Caco-2 (cell line): Measurements from ENCODE around the gene COL12A1. TPM values are rescaled to one million over a fixed set of nuclear protein-coding genes. Genes with fewer than 3 reads are reported as not detected.

ENCODE experiments used
- BruUV-seq: library from RNA; stranded (reverse); fragments of 400-500 nt; replicated peaks from 2 replicates; lab custom pipeline; 2021; lab: Mats Ljungman, UMichigan
- CTCF ChIA-PET: fragments of 300-600 bp; sonication (Branson Sonifier 250); formaldehyde crosslinking; loops from one replicate; lab custom pipeline; 2022; ENCODE audit warnings: antibody characterized with exemption; lab: Charles Lee
- POLR2A ChIA-PET: fragments of 300-600 bp; sonication (Branson Sonifier 250); formaldehyde crosslinking; loops from one replicate; lab custom pipeline; 2022; ENCODE audit warnings: antibody characterized with exemption; lab: Charles Lee
- DNase-seq, 2 experiments: peaks; one replicate each; pipeline versions ENCODE4 v3.0.0 to v3.0.0-alpha.2; 2020 to 2022
- H3K27me3 ChIP-seq: replicated peaks from 2 replicates; pipeline ENCODE4 v1.6.0; 2011; ENCODE audit warnings: low read length; ENCODE audit not compliant: control insufficient read depth, insufficient read depth
- H3K36me3 ChIP-seq: 2 replicates; pipeline ENCODE4 v1.5.1; 2011; ENCODE audit warnings: low read length; ENCODE audit not compliant: control insufficient read depth, insufficient read depth
- H3K4me1 ChIP-seq: fragments of 250-450 bp; sonication (Bioruptor Pico); 2 replicates; pipeline ENCODE4 v1.5.1; 2020; ENCODE audit warnings: mild to moderate bottlenecking
- H3K4me3 ChIP-seq: 2 replicates; pipeline ENCODE4 v1.5.1; 2011; ENCODE audit warnings: low read depth, mild to moderate bottlenecking, control low read depth, low read length
- H3K9me3 ChIP-seq: fragments of 250-450 bp; sonication (Bioruptor Pico); 2 replicates; pipeline ENCODE4 v1.5.1; 2020; ENCODE audit warnings: mild to moderate bottlenecking, moderate library complexity
- H3K27ac Mint-ChIP-seq: one replicate; pipeline ENCODE4 v1.8.0; 2022; ENCODE audit warnings: mixed read lengths; ENCODE audit not compliant: unreplicated experiment
- H3K27me3 Mint-ChIP-seq: one replicate; pipeline ENCODE4 v1.8.0; 2022; ENCODE audit warnings: mixed read lengths; ENCODE audit not compliant: insufficient read depth, unreplicated experiment
- H3K36me3 Mint-ChIP-seq: one replicate; pipeline ENCODE4 v1.8.0; 2022; ENCODE audit warnings: mild to moderate bottlenecking, mixed read lengths; ENCODE audit not compliant: insufficient read depth, unreplicated experiment
- H3K4me1 Mint-ChIP-seq: one replicate; pipeline ENCODE4 v1.8.0; 2022; ENCODE audit warnings: low read depth, mixed read lengths; ENCODE audit not compliant: unreplicated experiment
- H3K4me3 Mint-ChIP-seq: one replicate; pipeline ENCODE4 v1.8.0; 2022; ENCODE audit warnings: mild to moderate bottlenecking, moderate library complexity, mixed read lengths; ENCODE audit not compliant: unreplicated experiment
- H3K9me3 Mint-ChIP-seq: one replicate; pipeline ENCODE4 v1.8.0; 2022; ENCODE audit warnings: mixed read lengths; ENCODE audit not compliant: unreplicated experiment
- CTCF ChIP-seq, 2 experiments: fragments of 200-600 bp in 1 of 2; IDR thresholded peaks; 1 replicate in 1 of 2; 2 replicates in 1 of 2; pipeline versions ENCODE4 v1.5.1 to v1.8.0; 2011 to 2022; ENCODE audit warnings: antibody characterized with exemption in 1 of 2, control low read depth in 1 of 2, inconsistent platforms in 1 of 2, low read depth in 1 of 2, low read length in 1 of 2, mild to moderate bottlenecking in 1 of 2, moderate library complexity in 1 of 2; ENCODE audit not compliant: insufficient read depth in 1 of 2, severe bottlenecking in 1 of 2, unreplicated experiment in 1 of 2
- intact Hi-C: fragments of 100-400 bp; cut with micrococcal nuclease; formaldehyde crosslinking; loops from one replicate; pipeline ENCODE4 v1.10.0; 2022; ENCODE audit not compliant: unreplicated experiment
- total RNA-seq: library from RNA; stranded (reverse); gene quantifications from 2 replicates; pipeline ENCODE4 v1.2.3, GENCODE V29; 2022

The COL12A1 gene
- total RNA-seq, 1 experiment from 2014 or later: 68.0 TPM

DNA sequence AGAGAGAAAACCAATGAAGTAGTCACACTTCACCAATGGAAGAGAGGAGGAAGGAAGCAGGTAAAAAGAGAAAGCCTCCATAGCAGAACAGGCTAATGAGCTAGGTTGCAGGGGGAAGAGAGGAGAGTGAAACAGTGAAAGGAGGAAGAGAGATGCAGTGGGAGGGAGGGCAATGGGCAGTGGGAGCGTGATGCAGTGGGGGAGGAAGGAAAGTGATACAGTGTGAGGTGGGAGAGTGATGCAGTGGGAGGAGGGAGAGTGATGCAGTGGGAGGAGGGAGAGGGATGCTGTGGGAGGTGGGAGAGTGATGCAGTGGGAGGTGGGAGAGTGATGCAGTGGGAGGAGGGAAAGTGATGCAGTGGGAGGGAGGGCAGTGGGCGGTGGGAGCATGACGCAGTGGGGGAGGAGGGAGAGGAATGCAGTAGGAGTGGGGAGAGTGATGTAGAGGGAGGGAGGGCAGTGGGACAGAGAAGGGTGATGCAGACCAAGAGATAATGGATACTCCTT lies 29.7 kb downstream of the COL12A1 start:
- peaks cover 42% of the 10 kb centered on the region for H3K36me3 Mint-ChIP-seq
- no TSS peak for BruUV-seq
- no peak for DNase-seq
- Histone ChIP-seq H3K4me3 (no peak overlapping the region), H3K4me1 (peaks cover under 1% of the 10 kb centered on the region; the same call in 1 of the 2 replicates), H3K9me3 (no peaks in the 10 kb centered on the region), H3K27me3 (no peaks in the 10 kb centered on the region), H3K36me3 (no peaks in the 10 kb centered on the region)
- no peak overlapping the region for H3K4me3 Mint-ChIP-seq
- H3K4me1 Mint-ChIP-seq: peaks cover 13% of the 10 kb centered on the region
- no peak overlapping the region for H3K27ac Mint-ChIP-seq
- TF ChIP-seq CTCF (IDR thresholded peaks at IDR 0.05; ENCODE audit: insufficient read depth in 1 of 2, low read depth in 1 of 2, low read length in 1 of 2, severe bottlenecking in 1 of 2, unreplicated experiment in 1 of 2): no peak
- intact Hi-C loops: no loop called here
- CTCF ChIA-PET: no interaction called here
- POLR2A ChIA-PET: no interaction called here
- H3K9me3 Mint-ChIP-seq: no peaks in the 10 kb centered on the region
- H3K27me3 Mint-ChIP-seq: no peaks in the 10 kb centered on the region

GRCh38 chr6:75171986-75172385 lies 33.9 kb downstream of the COL12A1 start:
- Mint-ChIP-seq H3K4me1 (peaks cover 13% of the 10 kb centered on the region), H3K36me3 (peaks cover 14% of the 10 kb centered on the region)
- CTCF ChIA-PET: no interaction called here

DNA sequence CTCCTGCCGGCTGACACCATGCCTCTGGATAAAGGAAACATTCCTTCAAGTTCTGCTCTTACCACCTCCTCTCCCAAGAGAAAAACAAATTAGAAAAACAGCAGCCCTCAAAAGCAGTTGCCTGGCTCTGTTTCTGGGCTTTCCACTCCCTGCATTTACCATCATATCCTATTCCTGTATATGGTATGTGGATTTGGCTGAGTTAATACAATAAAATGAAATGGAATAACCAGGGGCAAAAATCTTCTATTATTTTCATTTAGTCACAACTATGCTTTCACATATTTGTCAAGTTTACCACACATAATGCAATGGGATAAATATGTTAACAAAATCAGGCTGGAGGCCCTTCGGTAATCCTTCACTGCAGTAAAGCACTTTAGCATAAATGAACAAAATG lies 34.3 kb downstream of the COL12A1 start:
- Mint-ChIP-seq H3K9me3 (no peaks in the 10 kb centered on the region), H3K4me3 (no peak overlapping the region), H3K27ac (no peak overlapping the region), H3K27me3 (no peaks in the 10 kb centered on the region), H3K36me3 (peaks cover 14% of the 10 kb centered on the region), H3K4me1 (peaks cover 13% of the 10 kb centered on the region)
- no peak for TF ChIP-seq CTCF (IDR thresholded peaks at IDR 0.05; ENCODE audit: insufficient read depth in 1 of 2, low read depth in 1 of 2, low read length in 1 of 2, severe bottlenecking in 1 of 2, unreplicated experiment in 1 of 2)
- BruUV-seq: no TSS peak
- ChIA-PET POLR2A (no interaction called here), CTCF (no interaction called here)
- H3K36me3 ChIP-seq: no peaks in the 10 kb centered on the region
- intact Hi-C loops: no loop called here
- H3K9me3 ChIP-seq: no peaks in the 10 kb centered on the region
- H3K4me3 ChIP-seq: no peak overlapping the region
- no peaks in the 10 kb centered on the region for H3K4me1 ChIP-seq
- DNase-seq: no peak
- H3K27me3 ChIP-seq: no peaks in the 10 kb centered on the region

More at GRCh38 chr6:75171986-75172385, 33.9 kb downstream of the COL12A1 start:
- intact Hi-C loops: no loop called here
- no peak for DNase-seq
- H3K4me3 ChIP-seq: no peak overlapping the region
- no peaks in the 10 kb centered on the region for H3K27me3 ChIP-seq
- no peaks in the 10 kb centered on the region for H3K9me3 Mint-ChIP-seq
- TF ChIP-seq CTCF (IDR thresholded peaks at IDR 0.05; ENCODE audit: insufficient read depth in 1 of 2, low read depth in 1 of 2, low read length in 1 of 2, severe bottlenecking in 1 of 2, unreplicated experiment in 1 of 2): no peak
- H3K27me3 Mint-ChIP-seq: no peaks in the 10 kb centered on the region
- H3K36me3 ChIP-seq: no peaks in the 10 kb centered on the region
- H3K9me3 ChIP-seq: no peaks in the 10 kb centered on the region
- no TSS peak for BruUV-seq
- H3K4me3 Mint-ChIP-seq: no peak overlapping the region
- no peaks in the 10 kb centered on the region for H3K4me1 ChIP-seq
- no peak overlapping the region for H3K27ac Mint-ChIP-seq
- POLR2A ChIA-PET: no interaction called here
